ENCODE results near the gene ADCK1.
"Not testable (repeated sequence)": the region's sequence is repeated elsewhere in the genome, so short reads cannot be mapped to it uniquely, and the experiment has no call there.

Gene ADCK1

DNA sequence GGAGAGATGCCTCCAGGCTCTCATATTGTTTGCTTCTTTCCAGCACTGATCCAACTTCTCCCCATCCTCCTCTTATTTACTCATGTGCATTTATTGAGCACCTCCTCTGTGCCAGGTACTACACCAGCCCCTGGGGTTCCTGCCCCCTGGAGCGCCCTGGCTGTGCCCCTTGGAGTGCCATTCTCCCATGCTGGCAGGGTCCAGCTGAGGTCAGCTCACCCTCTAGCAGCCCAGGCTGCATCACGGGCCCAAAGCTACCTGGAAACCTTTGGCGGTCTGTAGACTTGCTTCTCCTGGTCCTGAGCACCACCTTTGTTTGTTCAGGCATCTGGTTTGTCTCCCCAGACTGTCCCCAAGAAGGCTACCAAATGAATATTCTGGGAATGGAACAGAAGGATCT lies 67.0 kb downstream of the ADCK1 start:
- DNase-seq: no peak

DNA sequence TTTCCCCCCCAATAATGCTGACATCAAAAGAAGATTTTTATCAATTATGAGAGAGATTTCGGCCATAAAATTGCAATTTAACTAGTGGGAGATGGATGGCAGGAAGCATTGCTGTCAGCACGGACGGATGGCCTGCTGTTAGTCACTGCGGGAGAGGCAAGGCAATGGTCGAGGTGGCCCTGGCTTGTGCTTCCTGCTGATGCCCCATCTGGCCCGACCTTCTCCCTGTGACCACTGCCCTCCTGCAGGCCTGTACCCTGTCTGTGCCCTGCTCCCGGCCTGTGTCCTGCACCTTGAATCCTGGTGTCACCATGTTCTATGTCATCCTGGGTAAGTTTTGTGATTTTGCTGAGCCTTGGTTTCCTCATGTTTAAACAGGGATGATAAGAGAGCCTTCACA lies 67.6 kb downstream of the ADCK1 start:
- DNase-seq: no peak

DNA sequence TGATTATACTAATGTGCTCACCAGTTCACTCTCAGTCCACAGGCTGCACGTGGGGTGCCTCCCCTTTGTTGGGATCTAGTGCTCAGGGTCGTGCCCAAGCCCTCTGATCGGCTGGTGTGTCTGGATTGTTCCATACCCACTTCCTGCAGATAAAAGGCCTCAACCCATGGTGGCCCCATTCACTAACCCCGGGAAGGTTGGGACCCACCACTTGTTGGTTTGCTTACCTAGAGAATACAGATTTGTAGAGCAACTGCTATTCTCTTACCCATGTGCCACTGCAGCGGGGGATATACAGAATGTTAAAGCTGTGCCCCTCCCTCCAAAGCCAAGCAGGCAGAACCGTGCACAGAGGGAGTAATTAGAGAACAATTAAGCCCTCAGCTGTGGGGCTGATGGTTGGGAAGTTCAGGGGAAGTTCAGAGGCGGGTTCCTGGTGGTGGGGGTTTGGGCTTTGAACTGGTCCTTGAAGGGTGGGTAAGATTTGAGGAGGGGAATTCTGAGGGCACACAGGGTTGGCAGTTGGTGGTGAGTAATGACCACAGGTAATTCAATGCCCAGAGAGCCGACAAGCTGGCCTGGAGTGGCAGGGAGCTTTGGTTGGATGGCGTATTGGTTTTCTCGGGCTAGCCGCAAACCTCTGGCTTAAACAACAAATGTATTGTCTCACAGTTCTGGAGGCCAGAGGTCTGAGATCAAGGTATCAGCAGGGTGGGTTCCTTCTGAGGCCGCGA lies 68.8 kb downstream of the ADCK1 start:
- no peak for DNase-seq

DNA sequence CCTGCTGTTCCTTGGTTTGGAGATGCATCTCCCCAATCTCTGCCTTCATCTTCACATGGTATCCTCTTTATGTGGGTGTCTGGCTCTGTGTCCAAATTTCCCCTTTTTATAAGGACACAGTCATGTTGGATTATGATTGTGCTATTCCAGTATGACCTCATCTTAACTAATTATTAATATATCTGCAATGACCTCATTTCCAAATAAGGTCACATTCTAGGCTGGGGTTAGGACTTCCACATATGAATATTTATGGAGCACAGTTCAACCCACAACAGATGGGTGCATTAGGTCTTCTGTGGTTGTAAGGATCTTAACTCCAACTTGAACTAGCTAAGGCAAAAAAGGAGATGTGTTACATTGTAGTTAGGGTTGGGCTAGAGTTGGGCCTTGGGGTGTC lies 69.4 kb downstream of the ADCK1 start:
- DNase-seq: no peak

DNA sequence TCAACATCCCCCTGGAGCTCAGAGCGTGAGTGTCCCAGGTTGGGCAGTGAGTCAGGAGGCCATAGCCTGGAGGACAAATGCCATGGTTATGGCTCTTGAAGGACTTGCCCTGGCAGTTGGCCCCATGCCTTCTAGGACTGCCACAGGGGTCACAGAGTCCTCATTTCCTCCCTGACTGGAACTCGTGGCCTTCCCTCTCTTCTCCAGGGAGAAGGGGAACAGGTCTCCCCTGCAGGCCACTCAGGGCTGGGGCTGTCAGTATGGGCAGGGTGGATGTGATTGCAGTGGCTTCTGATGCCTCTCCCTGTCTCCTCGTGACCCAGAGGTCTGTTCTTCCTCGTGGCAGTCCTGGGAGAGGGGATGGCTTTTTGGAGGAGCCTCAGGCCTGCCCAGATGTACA lies 70.7 kb downstream of the ADCK1 start:
- no peak for DNase-seq

DNA sequence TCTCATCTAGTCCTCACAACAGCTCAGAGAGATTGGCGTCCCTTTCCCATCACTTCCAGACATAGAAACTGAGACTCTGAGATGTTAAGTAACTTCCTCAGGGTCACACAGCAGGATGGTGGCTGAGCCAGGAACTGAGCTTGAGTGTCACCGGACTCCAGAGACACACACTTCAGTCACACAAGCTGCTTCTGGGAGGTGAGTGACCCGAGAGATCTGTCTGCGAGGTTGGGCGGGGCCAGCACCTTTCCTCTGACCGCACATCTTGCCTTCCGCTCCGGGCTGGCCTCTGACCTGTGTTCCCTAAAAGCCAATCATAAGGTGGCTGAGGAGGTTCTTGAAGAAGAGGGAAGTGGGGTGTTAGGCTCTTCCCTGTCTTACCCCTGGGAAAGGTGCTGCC lies 72.2 kb downstream of the ADCK1 start:
- DNase-seq: no peak

DNA sequence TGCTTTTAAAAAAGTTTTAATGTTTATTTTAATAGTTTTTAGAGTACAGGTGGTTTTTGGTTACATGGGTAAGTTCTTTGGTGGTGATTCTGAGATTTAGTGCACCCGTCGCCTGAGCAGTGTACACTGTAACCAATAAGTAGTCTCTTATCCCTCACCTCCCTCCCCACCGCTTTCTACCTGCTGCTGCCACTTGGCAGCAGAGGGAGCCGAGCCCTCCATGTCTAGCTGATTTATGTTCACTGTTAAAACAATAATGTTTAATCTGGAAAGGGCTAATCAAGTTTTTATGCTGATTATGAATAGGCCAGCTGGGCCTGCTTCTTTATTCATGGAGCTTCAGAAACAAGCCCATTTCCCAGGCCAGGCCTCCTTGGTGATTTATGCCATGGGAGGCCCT lies 73.1 kb downstream of the ADCK1 start:
- no peak for DNase-seq

DNA sequence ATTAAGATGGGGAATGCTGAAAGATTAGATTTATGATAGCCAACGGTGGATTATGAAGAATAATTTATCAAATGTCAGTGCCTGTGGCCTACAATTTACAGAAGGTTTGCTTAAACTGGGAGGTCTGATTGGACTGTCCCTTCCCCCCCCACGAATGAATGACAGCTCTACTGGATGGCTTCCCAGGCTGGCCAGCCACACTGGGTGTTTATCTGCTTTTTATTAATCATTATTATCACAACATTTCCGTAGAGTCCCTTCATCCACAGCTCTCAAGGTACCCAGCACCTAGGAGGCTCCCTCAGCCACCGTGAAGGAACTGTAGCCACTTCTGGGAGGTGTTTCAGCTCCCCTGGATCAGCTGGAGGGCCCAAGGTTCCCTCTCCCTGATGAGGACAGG lies 78.9 kb downstream of the ADCK1 start:
- no peak for DNase-seq

DNA sequence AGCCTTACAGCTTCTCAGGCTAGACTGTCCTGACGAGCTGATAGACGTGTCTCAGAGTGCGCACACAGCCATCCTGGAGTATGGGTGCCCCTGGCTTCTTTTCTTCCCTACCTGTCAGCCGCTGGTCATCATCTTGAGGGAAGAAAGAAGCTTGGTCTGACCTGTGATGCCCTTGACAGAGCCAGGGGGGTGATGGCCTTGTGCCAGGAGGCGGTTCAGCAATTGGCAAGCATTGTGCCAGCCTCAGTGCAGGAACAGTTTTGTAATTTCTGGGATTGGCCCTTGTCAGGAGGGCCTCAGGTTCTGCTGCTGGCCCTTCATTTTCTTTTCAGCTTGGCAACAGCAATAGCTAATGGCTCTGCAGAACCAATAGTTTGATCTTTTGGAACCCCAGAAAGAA lies 80.1 kb downstream of the ADCK1 start:
- DNase-seq: no peak

DNA sequence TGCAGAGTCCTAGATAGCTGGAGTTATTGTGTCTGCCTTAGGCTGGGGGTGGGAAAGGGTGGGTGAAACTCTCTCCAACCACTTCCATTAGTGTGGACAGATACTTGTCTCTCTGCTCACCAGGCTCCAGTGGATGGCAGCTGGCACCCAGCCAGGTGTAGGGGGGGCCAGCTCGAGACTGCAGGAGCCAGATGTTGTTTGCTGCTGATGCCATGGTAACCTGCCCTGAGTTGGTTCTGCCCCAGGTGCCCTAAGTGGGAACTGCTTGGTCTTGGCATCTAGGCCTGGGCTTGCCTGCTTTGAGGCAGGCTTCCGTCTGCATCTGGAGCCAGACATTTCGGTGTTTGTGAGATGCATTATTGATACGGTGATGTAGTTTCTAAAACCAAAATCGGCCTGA lies 82.2 kb downstream of the ADCK1 start:
- DNase-seq: no peak

DNA sequence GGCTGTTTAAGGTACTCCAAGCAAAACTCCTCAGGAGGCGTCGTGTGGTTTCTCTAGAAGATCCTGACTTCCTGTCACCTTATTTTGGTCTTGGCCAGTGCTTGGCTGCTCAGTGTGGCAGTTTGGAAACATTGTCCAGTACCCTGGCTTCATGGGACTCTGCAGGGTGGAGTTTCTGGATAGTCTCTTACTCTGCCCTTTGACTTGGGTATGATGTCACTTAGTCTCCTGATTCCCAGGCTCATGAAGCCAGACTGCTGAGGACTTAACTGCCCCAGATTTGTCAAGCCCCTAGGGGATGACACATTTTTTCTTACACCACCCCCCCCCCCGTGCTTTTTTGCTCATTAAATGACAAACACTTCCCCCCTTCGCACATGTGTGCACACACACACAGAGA lies 82.7 kb downstream of the ADCK1 start:
- DNase-seq: peak; percentile 25

DNA sequence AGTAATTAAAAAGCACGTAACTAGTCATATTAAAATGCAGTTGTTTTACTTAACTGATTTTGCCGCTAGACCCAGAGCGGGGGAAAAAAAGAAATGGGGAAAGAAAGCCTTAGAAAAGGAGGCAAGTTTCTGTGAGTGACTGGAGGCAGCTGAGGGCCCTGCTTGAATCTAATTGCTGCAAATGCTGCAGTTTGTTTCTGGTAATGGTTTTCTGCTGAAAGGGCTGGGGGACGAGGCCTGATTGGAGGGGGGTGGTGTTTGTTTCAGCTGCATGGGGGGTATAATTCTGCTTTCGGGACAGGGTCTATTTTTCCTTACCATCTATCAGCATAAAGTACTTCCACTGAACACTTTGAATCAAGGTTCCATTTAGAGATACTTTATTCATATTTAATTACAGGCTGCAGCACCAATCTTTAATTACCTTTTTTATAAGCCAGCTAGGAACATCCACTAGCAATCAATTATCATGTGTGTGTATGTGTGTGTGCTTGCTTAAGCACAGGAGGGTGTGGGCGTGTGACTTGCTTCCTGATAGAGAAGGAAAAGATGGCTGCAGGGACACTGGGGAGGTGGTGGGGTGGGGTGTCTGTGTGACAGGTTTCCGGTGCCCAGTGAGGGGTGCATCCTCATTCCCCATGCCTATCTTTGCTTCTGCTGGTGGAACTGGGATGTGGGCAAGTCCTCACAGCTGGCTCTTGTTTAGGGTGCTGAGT lies 83.4 kb downstream of the ADCK1 start:
- no peak for DNase-seq

DNA sequence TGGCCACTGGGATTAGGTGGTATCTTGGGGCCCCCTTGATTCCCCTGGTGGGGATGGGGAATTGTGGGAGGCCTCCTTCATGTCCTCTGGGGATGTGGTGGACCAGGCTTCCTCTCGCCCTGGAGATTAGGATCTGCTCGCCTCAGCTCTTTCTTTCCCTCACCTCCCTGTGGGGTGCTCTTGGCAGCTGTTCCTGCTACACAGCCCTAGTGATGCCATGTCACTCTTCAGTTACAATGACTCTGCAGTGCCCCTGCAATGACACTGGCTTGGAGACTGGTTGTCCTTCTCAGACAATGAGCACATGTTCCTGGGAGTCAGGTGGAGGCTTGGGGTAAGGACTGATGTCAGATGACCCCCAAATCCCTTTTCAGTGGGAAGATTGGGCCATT lies 83.9 kb downstream of the ADCK1 start:
- no peak for DNase-seq

DNA sequence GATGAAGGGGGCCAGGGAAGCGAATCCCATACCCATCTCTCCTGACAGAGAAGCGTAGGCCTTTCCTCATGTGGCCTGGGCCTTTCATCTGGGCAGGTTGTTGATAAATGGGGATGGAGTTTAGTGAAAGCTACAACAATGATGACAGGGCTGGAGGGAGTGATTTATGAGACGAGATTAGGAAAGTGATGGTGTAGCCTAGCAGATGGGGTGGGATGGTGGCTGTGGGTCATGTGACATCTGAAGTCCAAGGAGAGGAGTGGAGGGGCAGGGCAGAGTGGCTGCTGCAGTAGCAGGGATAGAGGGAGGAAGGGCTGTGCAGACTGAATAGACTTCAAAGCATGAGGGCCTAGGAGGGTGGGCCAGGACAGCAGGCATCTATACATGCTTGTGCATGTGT lies 85.5 kb downstream of the ADCK1 start:
- no peak for DNase-seq

DNA sequence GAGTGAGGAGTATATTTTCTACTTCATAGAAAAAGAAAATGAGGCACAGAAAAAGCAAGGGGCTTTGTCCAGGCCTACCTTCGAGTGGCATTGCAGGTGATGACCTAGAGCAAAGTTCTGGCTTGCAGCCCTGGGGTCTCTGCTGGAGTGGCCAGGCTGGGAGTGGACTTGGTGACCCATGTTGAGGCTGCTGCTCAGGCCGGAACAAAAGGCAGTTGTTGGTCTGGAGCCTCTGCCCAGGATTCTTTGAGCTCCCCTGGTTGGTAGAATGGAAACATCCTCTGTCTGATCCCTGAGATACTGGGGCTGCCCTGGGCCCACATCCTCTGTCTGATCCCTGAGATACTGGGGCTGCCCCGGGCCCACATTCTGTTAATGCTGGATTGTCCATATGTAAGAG lies 86.1 kb downstream of the ADCK1 start:
- no peak for DNase-seq

DNA sequence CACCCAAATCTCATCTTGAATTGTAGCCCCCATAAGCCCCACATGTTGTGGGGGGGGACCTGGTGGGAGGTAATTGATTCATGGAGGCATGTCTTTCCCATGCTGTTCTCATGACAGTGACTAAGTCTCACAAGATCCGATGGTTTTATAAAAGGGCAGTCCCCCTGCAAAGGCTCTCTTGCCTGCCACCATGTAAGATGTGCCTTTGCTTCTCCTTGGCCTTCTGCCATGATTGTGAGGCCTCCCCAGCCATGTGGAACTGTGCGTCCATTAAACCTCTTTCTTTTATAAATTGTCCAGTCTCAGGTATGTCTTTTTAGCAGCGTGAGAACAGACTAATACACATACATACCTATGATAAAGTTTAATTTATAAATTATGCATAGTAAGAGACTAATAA lies 89.0 kb downstream of the ADCK1 start:
- not testable (repeated sequence) for DNase-seq

DNA sequence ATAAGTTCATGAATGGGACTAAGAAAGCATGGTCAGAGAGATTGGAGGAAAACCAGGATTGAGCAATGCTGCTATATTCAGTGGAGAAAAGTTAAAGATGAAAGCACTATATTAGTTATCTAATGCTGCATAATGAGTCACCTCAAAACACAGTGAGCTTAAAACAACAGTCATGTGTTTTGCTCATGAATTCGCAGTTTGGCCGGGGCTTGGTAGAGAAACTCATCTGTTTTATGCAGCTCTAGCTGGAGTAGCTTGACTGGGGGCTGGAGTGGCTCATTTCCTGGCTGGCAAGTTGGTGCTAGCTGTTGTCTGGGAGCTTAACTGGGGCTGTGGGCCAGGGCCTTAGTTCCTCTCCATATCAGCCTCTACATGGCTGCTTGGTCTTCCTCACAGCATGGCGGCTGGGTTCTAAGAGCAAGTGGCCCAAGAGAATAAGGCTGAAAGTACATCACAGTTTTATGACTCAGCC lies 90.1 kb downstream of the ADCK1 start:
- DNase-seq: peak; percentile 76

DNA sequence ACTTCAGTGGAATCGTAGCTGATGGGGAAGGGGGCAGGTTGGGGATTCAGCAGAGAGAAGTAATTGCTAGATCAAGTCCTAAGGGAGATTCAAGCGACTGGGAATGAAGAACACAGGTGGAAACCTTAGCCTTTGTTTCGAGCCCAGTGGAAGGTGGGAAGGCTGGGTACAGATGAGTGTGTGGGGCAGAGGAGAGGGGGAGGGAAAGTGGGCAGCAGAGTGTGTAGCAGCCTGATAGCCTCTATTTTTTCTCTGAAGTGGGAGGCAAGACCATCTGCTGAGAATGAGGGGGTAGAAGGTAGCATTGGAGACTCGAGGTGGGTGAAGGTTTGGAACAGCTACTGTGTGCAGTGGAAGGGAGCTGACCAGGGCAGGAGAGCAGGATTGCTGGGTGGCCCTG lies 91.0 kb downstream of the ADCK1 start:
- no peak for DNase-seq

DNA sequence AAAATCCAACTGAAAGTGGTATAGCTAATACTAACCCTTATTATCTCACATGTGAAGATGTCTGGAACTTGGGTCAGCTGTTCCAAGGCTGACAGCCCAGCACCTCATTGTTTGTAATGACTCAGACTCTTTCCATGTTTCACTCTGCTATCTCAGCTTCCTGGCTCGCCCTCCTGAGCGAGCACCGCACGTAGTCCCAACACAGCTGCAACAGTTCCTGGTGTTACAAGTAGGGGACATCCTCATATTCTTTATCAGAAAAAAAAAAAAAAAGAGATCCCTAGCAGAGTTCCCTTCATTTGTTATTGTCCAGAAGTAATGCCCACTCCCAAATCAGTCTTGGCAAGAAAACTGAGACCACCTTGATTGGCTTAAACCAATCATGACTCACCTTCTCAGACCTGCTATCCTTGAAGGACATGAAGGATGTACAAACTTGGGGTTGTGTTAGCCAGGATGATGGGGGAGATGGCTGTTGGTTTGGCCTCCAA lies 92.5 kb downstream of the ADCK1 start:
- DNase-seq: no peak

DNA sequence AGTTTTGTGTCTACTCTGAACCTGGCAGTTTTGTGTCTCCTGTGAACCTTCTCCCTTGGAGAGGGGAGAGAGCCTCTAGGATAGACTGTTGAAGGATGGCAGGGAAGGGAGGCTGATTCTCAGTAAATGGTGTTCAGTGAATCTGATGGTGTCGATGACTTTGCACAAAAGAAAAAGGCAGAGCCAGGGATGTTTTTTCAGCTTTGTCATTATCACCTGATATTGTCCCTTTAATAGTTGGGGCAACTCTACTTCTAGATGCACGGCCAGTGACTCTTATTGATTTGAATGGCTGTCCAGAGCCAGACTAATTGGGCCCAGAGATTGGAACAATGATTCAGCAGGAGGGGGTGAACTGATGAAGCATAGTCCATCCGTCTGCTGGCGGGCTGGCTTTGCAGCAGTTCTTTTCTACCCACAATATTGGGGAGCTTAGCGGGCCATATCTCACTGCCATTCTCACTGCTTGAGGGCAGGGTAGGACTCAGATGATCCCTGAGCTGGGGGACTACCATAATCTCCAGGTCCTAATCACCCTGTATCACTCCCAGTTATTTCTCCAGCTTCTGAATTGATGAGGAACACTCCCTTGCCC lies 93.1 kb downstream of the ADCK1 start:
- DNase-seq: no peak

DNA sequence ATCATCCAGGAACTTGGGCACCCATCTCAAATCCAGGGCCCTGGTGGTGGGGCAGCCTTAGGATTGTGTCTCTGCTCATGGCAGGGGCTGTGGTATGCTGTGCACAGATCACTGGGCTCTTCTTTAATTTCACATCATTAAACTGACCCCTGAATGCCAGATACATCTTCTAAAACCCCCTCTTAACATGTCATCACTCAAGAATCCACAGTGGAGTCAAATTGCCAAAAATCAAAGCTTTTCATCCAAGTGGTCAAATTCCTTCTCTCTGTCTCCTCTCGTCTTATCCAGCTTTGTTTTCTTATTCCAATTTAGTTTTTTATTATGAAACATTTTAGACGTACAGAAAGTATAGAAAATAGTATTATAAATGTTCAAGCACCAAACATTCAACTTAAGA lies 97.5 kb downstream of the ADCK1 start:
- no peak for DNase-seq

DNA sequence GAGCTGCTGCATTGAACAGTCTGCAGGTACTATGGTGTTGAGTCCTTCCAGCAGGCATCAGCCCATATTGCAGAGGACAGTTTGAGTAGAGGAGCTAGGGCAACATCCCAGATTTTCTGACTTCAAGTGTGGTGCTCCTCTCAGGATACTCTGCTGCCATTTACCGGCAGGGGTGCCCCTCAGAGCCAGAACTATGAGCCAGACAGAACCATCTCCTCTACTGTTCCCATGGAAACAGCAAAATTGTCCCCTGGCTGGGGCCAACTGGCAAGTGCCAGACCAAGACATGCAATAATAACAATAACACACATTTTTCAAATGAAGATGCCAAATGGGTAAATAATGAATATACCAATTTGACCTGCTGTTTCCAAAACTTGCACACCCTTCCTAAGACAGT lies 102.9 kb downstream of the ADCK1 start:
- DNase-seq: no peak

DNA sequence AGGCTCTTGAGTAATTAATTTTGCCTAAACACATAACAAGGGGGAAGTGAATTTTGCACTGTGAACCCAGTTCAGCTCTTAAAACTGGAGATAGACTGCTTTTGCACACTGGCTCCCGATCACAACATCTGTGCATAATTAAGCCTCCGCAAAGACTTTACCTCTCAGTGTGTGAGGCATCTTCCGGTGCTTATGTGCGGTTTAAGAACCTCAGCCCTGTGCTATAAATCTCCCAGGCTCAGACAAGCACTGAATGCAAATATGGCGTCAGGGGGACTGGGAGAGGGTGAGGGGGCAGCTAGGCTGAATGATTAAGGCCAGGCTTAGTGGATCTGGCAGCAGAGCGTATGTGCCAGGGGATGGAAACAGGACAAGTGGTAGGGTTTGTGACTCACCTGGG lies 103.3 kb downstream of the ADCK1 start:
- DNase-seq: peak; percentile 57

DNA sequence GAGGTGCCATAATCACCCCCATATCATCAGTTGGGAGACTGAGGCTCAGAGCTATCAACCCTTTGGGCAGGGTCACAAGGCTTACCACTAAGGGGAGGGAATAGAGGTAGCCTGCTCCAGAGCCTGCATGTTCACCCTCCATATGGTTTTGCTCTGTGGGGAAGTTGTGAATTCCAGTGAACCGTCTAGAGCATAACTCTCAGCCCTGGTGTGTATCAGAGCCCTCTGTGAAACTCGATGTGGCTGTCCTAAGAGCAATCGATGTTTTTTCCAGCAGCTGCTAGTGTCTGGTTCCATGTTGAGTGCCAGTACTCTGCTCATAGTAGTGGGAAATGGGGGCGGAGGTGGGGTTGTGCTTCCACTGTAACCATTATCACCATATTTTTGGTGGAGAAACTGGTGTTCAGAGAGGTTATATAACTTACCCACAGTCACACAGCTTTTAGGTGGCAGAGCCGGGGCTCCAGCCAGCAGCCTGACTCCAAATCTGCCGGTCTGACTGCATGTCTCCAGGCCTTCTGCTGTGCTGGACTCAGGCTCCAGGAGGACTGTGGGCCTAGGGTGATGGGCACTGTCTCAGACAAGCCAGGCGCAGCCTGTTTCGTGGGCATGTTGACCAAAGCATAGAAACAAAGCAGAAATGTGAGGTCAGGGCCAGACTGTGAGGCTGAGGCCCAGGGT lies 104.2 kb downstream of the ADCK1 start:
- no peak for DNase-seq
